Fibroblast of the aortic adventitia (primary cell): ENCODE measurements around the gene DUSP6. TPM values are rescaled to one million over a fixed set of nuclear protein-coding genes. Genes with fewer than 3 reads are reported as not detected.

Experiments used
- DNase-seq: peaks from one replicate; pipeline ENCODE4 v3.0.0-alpha.2; 2010; ENCODE audit warnings: low read depth
- H3K4me3 ChIP-seq: 2 replicates; pipeline ENCODE4 v1.5.1; 2011; ENCODE audit warnings: low read depth, mild to moderate bottlenecking, control low read depth, low read length, moderate library complexity
- CTCF ChIP-seq: IDR thresholded peaks from 2 replicates; pipeline ENCODE4 v1.5.1; 2011; ENCODE audit warnings: mild to moderate bottlenecking, low read length, control low read depth, inconsistent platforms; ENCODE audit not compliant: insufficient read depth
- total RNA-seq: library from RNA; depleted of rRNA; stranded (reverse); fragments of >200 nt; gene quantifications from 2 replicates; pipeline ENCODE4 v1.2.3, GENCODE V29; 2012; ENCODE audit warnings: low replicate concordance

The DUSP6 gene
- total RNA-seq, 1 donor = 33.9 TPM

- no peak for TF ChIP-seq CTCF
- no peak for DNase-seq
- no peak overlapping the region for H3K4me3 ChIP-seq
Measured at GRCh38 chr12:89347325-89347829, 4.9 kb downstream of the DUSP6 start.

- H3K4me3 ChIP-seq = no peak overlapping the region
- TF ChIP-seq CTCF = no peak
- peak; percentile 68 for DNase-seq
Measured at GRCh38 chr12:89346741-89347324, 5.5 kb downstream of the DUSP6 start.

GRCh38 chr12:89345830-89346740 lies 6.2 kb downstream of the DUSP6 start:
- no peak for TF ChIP-seq CTCF
- DNase-seq = peak; percentile 52
- H3K4me3 ChIP-seq = no peak overlapping the region

GRCh38 chr12:89345376-89345775 lies 6.9 kb downstream of the DUSP6 start:
- no peak overlapping the region for H3K4me3 ChIP-seq
- no peak for DNase-seq
- TF ChIP-seq CTCF = no peak

- no peak for TF ChIP-seq CTCF
- H3K4me3 ChIP-seq = no peak overlapping the region
- DNase-seq = no peak
Measured at GRCh38 chr12:89344862-89345202, 7.5 kb downstream of the DUSP6 start.

- no peak overlapping the region for H3K4me3 ChIP-seq
- no peak for TF ChIP-seq CTCF
- no peak for DNase-seq
Measured at GRCh38 chr12:89344043-89344861, 8.0 kb downstream of the DUSP6 start.
